Stimulated activated CD4-positive, alpha-beta T cell treated with anti-CD3 and anti-CD28 coated beads, Interleukin-4, amount 100 ng/mL, for 48 hours (primary cell): ENCODE data around the gene CCDC170.

Source experiments
- DNase-seq, 2 donors: peaks; one replicate each; pipeline ENCODE4 v3.0.0-alpha.2; 2020; ENCODE audit warnings: low read depth in 2 of 2

The CCDC170 gene

GRCh38 chr6:151546941-151547659, 53.3 kb downstream of the CCDC170 start:
- DNase-seq, result no peak

- DNase-seq, result no peak
Observed at GRCh38 chr6:151548201-151548600, 54.4 kb downstream of the CCDC170 start.

- DNase-seq, result no peak
Observed at GRCh38 chr6:151549790-151550189, 56.0 kb downstream of the CCDC170 start.

DNA sequence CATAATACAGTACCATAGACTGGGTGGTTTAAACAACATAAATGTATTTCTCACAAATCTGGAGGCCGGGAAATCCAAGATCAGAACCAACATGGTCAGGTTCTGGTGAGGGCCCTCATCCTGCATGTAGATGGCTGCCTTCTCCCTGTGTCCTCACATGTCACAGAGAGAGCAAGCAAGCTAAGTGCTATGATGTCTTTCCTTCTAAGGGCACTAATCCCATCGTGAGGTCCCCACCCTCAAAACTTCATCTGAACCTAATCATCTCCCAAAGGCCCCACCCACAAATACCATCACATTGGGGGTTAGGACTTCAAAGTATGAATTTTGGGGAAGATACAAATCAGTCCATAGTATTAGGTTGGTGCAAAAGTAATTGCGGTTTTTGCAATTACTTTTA, 56.8 kb downstream of the CCDC170 start:
- DNase-seq, result no peak

DNA sequence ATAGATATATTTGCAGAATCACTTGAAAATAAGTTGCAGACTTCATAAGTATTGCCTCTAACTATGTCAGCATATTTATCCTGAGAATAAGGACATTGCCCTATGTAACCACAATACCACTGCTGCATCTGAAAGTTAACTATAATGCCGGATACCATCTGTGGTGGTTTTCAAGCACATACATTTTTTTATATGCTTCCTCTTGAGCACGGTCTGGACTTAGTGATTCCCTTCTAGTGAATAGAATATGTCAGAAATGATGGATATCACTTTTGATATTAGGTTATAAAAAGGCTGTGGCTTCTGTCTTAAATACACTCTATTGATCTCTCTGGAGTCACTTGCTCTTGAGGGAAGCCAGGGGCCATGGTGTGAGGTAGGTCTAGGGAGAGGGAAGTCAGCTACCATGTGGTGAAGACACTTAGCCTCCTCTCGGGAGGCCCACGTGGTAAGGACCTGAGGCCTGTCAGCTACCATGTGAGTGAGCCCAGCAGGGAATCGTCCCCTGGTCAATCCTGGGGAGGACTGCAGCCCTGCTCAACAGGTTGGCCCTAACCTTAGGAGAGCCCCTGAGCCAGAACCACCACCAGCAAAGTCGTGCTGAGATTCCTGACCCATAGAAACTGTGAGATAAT, 57.5 kb downstream of the CCDC170 start:
- DNase-seq, result no peak

DNA sequence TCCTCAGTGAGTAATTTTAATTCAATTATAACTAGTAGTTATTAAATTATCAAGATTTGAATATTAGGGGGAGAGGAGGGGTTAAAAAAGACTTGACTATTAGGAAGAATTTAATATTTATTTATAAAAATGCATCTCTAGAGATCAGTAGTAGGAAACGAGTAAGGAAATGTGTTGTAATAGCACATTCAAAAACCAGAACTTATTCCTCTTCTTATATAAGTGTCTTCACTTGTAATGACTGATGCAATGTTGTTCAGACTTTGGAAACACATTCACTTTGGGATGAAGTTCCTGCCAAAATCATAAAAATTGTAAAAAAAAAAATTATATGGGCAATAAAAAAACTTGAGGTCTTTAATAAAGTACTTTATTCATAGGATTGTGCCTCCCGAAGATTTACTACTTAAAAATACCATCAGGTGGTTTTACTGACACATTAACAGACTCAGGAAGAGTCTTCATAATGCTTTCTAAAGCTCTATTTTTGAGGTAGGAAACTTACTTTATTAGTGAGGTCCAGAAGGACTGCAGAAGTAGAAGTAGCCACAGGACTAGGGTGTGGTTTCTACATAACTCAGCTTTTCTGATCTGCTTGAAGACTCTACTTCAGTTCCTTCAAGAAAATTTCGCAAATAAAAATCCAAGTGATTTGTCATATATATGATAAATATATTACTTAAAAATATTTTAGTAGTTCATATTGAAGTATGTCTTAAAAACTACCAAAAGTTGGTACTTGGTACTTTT, 59.8 kb downstream of the CCDC170 start:
- DNase-seq, result no peak

- DNase-seq, result no peak
Observed at GRCh38 chr6:151561238-151561637, 67.4 kb downstream of the CCDC170 start.

DNA sequence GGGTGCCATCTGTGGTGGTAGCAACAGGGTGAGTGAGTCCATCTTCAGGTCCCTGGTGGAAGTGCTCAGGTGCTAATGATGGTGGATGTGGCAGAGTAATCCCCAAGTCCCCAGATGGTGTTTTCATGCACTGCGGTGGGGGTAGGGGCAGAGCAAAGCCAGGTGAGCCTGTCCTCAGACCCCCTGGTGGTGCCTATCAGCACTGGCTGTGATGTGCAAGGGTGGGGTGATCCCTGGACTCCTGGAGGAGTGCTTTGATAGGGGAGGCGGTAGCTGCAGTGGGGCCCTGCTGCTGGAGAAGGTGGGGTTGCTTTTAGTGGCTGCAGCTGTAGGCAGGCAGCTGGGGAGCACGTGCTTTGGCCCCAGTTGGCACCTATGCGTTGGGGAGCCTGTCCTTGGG, 70.8 kb downstream of the CCDC170 start:
- DNase-seq, result no peak

GRCh38 chr6:151565940-151566339, 72.1 kb downstream of the CCDC170 start:
- no peak for DNase-seq

- no peak for DNase-seq
Observed at GRCh38 chr6:151566557-151566956, 72.7 kb downstream of the CCDC170 start.

- DNase-seq, result no peak
Observed at GRCh38 chr6:151576633-151577032, 82.8 kb downstream of the CCDC170 start.

DNA sequence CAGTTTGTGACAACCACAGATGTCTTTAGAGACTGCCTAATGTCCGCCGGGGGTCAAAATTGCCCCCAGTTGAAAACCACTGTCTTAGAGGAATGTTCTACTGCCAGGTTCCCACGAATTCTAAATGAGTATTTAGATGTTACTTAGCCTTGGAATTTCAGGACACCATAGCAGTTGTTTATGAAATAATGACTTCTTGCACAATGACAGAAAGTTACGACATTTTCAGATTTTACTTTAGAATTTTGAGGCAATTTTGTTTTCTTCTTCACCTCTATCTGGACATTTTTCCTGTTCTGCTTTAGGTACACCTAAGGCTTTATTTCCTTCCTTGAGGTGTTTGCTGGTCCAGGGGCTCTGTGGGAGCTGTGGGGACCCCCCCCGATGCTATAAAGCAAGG, 83.4 kb downstream of the CCDC170 start:
- DNase-seq, result no peak

DNA sequence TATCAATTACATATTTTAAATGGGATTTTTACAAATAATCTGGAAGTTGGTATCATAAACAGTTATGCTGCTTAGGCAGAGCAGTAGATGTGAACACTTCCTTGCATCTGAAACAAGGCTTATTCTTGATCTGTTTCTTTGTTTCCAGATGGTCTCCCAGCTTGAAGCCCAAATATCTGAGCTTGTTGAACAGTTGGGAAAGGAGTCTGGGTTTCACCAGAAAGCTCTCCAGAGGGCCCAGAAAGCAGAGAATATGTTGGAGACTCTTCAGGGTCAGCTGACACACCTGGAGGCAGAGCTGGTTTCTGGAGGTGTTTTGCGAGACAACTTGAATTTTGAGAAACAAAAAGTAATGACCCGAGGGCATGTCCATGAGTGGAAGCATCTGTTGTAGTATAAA, 91.9 kb downstream of the CCDC170 start:
- no peak for DNase-seq

GRCh38 chr6:151589667-151590066, 95.8 kb downstream of the CCDC170 start:
- DNase-seq, result no peak

DNA sequence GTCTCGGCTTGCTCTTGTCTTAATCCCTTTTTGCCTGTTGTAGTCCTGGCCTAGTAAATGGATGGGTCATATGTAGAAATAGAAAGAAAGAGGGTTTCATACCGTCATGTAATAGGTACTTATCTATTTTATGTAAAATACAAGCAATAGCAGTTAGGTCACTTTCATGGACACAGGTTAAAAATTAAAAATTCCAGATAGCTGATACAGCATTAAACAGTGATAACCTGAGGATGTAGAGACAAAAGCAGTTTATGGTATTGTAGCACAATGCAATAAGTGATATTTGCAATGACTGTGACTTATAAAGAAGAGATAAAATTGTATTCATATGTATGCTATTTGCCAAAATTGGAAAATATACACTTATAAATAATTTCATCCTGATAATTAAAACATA, 96.9 kb downstream of the CCDC170 start:
- DNase-seq, result no peak

DNA sequence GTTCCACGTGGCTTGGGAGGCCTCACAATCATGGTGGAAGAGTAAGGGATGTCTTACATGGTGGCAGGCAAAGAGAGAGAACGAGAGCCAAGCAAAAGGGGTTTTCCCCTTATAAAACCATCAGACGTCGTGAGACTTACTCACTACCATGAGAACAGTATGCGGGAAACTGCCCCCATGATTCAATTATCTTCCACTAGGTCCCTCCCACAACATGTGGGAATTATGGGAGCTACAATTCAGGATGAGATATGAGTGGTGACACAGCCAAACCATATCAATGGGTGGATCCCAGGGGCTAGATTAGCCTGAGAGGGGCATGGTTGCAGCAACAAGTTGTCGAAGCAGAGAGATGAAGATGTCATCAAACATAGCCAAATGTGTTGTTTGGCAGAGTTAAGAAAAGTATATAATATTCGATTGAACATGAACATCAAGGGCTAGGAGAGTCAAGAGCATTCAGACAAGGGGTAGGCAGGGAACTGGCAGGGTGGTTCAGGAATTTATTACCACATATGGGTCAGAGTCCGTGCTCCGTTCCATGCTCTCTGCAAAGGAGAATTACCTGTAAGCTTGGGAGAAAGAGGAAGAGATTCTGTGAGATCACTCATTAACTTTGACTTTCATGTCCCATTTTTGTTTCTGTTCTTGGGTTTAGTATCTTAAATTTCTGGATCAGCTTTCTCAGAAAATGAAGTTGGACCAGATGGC, 98.8 kb downstream of the CCDC170 start:
- DNase-seq, result no peak

- DNase-seq, result no peak
Observed at GRCh38 chr6:151609146-151609902, 115.5 kb downstream of the CCDC170 start.

GRCh38 chr6:151610326-151610725, 116.5 kb downstream of the CCDC170 start:
- no peak for DNase-seq

DNA sequence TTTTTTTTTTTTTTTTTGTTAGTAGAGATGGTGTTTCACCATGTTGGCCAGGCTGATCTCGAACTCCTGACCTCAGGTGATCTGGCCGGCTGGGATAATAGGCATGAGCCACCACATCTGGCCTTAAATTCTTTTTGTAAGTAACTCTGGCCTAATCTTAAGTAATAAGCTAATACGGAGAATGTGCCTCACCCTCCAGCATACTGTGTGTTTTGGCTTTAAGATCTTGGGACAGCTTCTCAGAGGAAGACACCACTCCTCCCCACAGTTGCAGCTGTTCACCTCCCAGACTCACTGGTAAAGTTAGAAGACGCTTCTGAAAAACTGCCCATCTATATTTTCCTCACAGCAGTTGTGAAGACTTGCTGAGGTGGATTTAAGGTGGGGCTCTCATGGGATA, 120.8 kb downstream of the CCDC170 start:
- DNase-seq, result no peak

GRCh38 chr6:151616091-151616513, 122.3 kb downstream of the CCDC170 start:
- DNase-seq, result no peak

DNA sequence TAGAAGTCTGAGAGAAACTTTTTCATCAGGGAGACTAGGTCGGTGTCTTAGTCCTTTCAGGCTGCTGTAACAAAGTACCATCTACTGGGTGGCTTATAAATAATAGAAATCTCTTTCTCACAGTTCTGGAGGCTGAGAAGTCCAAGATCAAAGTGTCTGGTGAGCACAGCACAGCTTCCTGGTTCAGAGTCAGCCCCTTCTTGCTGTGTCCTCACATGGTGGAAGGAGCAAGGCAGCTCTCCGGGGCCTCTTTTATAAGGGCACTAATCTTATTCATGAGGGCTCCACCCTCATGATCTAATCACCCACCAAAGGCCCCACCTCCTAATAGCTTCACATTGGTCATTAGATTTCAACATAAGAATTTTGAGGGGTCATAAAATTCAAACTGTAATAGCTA, 122.8 kb downstream of the CCDC170 start:
- DNase-seq, result no peak

DNA sequence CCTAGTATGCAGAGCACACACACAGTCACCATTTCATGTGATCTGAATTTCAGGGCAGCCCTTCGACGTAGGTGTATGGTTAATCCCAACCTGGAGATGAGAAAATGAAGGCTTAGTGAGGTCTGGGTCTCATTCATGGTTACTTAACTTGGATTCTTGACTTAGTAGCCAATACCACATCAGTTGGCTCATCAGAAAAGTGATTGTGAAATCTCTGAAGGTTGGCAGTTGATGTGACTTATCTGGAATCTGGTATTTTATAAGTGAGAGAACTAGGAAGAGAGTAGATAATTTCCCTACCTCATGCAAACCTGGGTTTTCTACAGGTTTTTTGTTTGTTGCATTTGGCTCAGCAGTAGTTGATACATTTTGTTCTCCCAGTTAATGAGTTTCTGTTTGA, 123.7 kb downstream of the CCDC170 start:
- no peak for DNase-seq
